GM12874 (cell line): Measurements from ENCODE around the gene USP13.

Source experiments
- CTCF ChIP-seq: IDR thresholded peaks from 2 replicates; pipeline ENCODE4 v1.5.1; 2011; ENCODE audit warnings: low read depth, mild to moderate bottlenecking, control low read depth, low read length, moderate library complexity; ENCODE audit not compliant: insufficient read depth

Gene USP13

GRCh38 chr3:179788996-179789395 is 136.2 kb downstream of the USP13 start:
- TF ChIP-seq CTCF = no peak

GRCh38 chr3:179791793-179792192 is 139.0 kb downstream of the USP13 start:
- no peak for TF ChIP-seq CTCF

- no peak for TF ChIP-seq CTCF
Measured at GRCh38 chr3:179794355-179794754, 141.5 kb downstream of the USP13 start.

- no peak for TF ChIP-seq CTCF
Measured at GRCh38 chr3:179796421-179796820, 143.6 kb downstream of the USP13 start.

- no peak for TF ChIP-seq CTCF
Measured at GRCh38 chr3:179797192-179797591, 144.4 kb downstream of the USP13 start.

- TF ChIP-seq CTCF = no peak
Measured at GRCh38 chr3:179801263-179801662, 148.4 kb downstream of the USP13 start.

- no peak for TF ChIP-seq CTCF
Measured at GRCh38 chr3:179801856-179802255, 149.0 kb downstream of the USP13 start.

GRCh38 chr3:179806177-179806576 is 153.3 kb downstream of the USP13 start:
- TF ChIP-seq CTCF = no peak
